Heart left ventricle (tissue), 16 donors: Measurements from ENCODE around the gene SETD3. TPM values are rescaled to one million over a fixed set of nuclear protein-coding genes. Genes with fewer than 3 reads are reported as not detected.

Experiments
- ATAC-seq, 4 donors: fragments of 200-7000 bp; cut with Tn5 transposase; one replicate each; pipeline ENCODE4 v1.9.1; 2020 to 2022; ENCODE audit warnings: moderate library complexity in 4 of 4, mild to moderate bottlenecking in 3 of 4, moderate number of reproducible peaks in 1 of 4
- DNase-seq, 5 donors: peaks; one replicate each; pipeline ENCODE4 v3.0.0-alpha.2; 2020
- H3K27ac ChIP-seq, 12 donors: fragments of 200-600 bp; sonication (generic) in 4 of 12; one replicate each; pipeline versions ENCODE4 v1.5.0 to v1.8.0; 2016 to 2022; ENCODE audit warnings: mild to moderate bottlenecking in 2 of 12
- H3K27me3 ChIP-seq, 9 donors: fragments of 200-600 bp; sonication (generic) in 2 of 9; one replicate each; pipeline versions ENCODE4 v1.5.1 to v1.8.0; 2016 to 2022; ENCODE audit warnings: mild to moderate bottlenecking in 3 of 9
- H3K36me3 ChIP-seq, 9 donors: fragments of 200-600 bp; sonication (generic) in 2 of 9; one replicate each; pipeline versions ENCODE4 v1.5.0 to v1.8.0; 2018 to 2022; ENCODE audit warnings: mild to moderate bottlenecking in 2 of 9
- H3K4me1 ChIP-seq, 12 donors: fragments of 200-600 bp; sonication (generic) in 4 of 12; one replicate each; pipeline versions ENCODE4 v1.5.0 to v1.8.0; 2016 to 2022; ENCODE audit warnings: mild to moderate bottlenecking in 3 of 12
- H3K4me3 ChIP-seq, 12 donors: fragments of 200-600 bp; sonication (generic) in 4 of 12; one replicate each; pipeline versions ENCODE4 v1.5.0 to v1.8.0; 2017 to 2022; ENCODE audit warnings: mild to moderate bottlenecking in 9 of 12, moderate library complexity in 4 of 12
- H3K9me3 ChIP-seq, 12 donors: fragments of 200-600 bp; sonication (generic) in 4 of 12; one replicate each; pipeline versions ENCODE4 v1.5.0 to v1.8.0; 2016 to 2022; ENCODE audit warnings: mild to moderate bottlenecking in 1 of 12
- POLR2A ChIP-seq, 2 donors: fragments of 450-650 bp; IDR thresholded peaks; one replicate each; pipeline ENCODE4 v1.6.1; 2017; ENCODE audit warnings: antibody characterized with exemption in 2 of 2, mild to moderate bottlenecking in 2 of 2, moderate library complexity in 2 of 2
- WGBS, 4 donors: extraction: QIAGEN DNeasy Blood & Tissue Kit in 2 of 4; methylation state at CpG; one replicate each; pipeline versions ENCODE4 v1.1.5 to v1.1.7; 2013 to 2018; 5-methylcytosine and 5-hydroxymethylcytosine counted together
- intact Hi-C, 10 donors: fragments of 100-400 bp; cut with DNase I; formaldehyde crosslinking; loops; one replicate each; pipeline versions ENCODE4 v1.11.1 to v1.14.2; 2022
- polyA plus RNA-seq, 2 donors: library from polyadenylated mRNA; stranded (reverse); fragments of 200-250 nt; gene quantifications; one replicate each; pipeline ENCODE4 v1.2.3, GENCODE V29; 2013
- total RNA-seq, 9 donors: library from RNA; depleted of rRNA in 2 of 9; stranded (reverse); fragments of >200 nt in 2 of 9; fragmentation: NEBNext Ultra II Directional in 3 of 9; extraction: Animal tissue kit (Norgen Biotek cat#: 25700) in 3 of 9; gene quantifications; one replicate each; pipeline versions ENCODE4 v1.1.0 to v1.2.4, GENCODE V29; 2016 to 2023
- TF ChIP-seq, protein P1 (sequence below), 12 donors: fragments of 200-600 bp; sonication (generic) in 4 of 12; IDR thresholded peaks; one replicate each; pipeline versions ENCODE4 v1.5.0 to v1.8.0; 2018 to 2022; ENCODE audit warnings: antibody characterized with exemption in 12 of 12, mild to moderate bottlenecking in 5 of 12
- donor health status: ischemic (EF 13 %, LVEDD 7.1; RV severe dilation, severe dysfunction).
- donor health status: healthy with polysubstance abuse.
- donor health status: DM: no; HTN: yes; CAD: no.
- donor health status: DM: no; HTN: no; CAD: no.
- donor health status: ischemic (EF 25% LVEDD 6.9; RV normal size, moderate dysfunction).
- donor health status: ischemic (EF 25% LVEDD 5.7; RV mildly dilated, moderate dysfunction).
- donor health status: healthy.
- donor health status: DM: yes; HTN: yes; CAD: no.
- donor health status: ischemic (EF 35%, LVEDD 5.7; RV mildly dilated, moderate dysfunction).
- donor health status: nonischemic (EF 11% LVEDD 7.7; RV severe dilation, severe dysfunction).
- donor health status: DM: yes; HTN: yes; CAD: no.
- donor health status: PGD.
- donor health status: ischemic (EF 29% LVEDD 5.4; RV normal size, mild dysfunction).
- donor health status: nonischemic (EF 23%, LVEDD 6.1; RV moderate dilation, normal function).

Gene SETD3
- total and polyA plus RNA-seq, 11 donors = 49.7 to 130 (median 92.6) TPM

DNA sequence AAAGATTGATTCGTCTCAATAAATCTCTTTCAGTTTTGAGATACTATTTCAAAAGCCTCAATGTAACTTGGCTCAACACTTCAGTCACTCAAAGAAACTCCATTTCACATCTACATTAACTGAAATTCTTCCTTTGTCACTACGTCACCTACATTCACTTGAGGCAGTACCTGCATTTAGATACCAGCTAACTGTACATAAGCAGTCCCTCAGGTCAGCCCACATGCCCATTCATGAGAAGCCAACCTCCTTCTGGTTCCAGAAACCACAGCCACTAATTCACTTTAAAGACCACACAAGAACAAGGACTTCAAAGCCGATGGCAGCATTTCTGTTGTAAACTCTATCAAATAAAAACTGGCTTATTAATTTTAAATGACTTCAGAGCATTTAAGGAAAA is 43.0 kb downstream of the SETD3 start:
- Histone ChIP-seq H3K9me3 (no peaks in the 10 kb centered on the region), H3K4me1 (peaks cover 0 to 17% (median 0%) of the 10 kb centered on the region in 12 donors), H3K27ac (no peak overlapping the region), H3K36me3 (peaks cover 0 to 90% (median 65%) of the 10 kb centered on the region in 9 donors), H3K27me3 (no peaks in the 10 kb centered on the region), H3K4me3 (no peak overlapping the region)
- TF ChIP-seq POLR2A (IDR thresholded peaks at IDR 0.05) = no peak
- TF ChIP-seq, protein P1, sequence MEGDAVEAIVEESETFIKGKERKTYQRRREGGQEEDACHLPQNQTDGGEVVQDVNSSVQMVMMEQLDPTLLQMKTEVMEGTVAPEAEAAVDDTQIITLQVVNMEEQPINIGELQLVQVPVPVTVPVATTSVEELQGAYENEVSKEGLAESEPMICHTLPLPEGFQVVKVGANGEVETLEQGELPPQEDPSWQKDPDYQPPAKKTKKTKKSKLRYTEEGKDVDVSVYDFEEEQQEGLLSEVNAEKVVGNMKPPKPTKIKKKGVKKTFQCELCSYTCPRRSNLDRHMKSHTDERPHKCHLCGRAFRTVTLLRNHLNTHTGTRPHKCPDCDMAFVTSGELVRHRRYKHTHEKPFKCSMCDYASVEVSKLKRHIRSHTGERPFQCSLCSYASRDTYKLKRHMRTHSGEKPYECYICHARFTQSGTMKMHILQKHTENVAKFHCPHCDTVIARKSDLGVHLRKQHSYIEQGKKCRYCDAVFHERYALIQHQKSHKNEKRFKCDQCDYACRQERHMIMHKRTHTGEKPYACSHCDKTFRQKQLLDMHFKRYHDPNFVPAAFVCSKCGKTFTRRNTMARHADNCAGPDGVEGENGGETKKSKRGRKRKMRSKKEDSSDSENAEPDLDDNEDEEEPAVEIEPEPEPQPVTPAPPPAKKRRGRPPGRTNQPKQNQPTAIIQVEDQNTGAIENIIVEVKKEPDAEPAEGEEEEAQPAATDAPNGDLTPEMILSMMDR (IDR thresholded peaks at IDR 0.05) = no peak
- DNase-seq (no peak), ATAC-seq (no peak)
- 64 to 95% (median 75%) methylated on average over 3 of the region's 3 CpGs for WGBS, 4 donors
- intact Hi-C loops = no loop called here

DNA sequence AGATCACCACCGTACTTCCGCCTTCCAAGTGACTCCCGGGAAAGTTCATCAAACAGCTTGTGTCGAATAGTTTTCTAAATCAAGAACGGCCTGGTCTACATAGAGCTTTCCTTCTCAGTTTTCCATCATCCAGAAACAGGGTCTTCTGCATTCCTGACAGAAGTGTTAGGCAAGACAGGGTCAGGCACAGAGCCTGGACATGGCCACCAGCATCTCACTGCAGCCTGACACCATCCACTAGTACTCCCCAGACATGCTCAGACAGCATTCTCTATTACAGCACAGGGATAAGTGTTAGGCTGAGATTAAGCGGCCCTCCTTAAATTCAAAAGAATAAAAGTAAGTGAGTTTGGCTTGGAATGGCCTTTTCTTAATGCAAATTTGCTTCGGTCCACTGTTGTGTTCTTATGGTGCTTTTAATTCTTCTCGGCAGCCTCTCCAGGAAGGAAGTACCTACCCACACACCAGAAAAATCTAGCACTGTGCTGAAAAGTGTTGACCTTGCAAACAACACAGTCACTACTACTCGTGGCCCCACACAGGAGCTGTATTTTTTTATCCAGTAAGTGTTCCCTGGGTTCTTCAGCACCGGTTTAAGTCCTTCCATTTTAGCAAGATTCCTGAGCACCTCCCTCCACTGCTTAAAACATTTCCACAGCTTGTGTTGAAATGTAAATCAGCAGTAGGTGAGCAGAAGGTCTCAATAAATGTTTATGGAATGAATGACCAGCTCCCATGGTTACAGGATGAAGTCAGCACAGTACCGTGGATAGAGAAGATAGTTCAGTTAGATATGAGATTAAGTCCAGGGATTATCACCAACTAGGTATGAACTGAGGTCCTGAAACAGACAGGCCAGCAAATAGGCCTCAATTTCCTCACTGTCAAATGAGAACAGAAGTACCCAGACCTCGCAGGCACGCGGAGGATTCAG is 44.1 kb downstream of the SETD3 start:
- TF ChIP-seq, protein P1 (IDR thresholded peaks at IDR 0.05) = no peak
- no peak for TF ChIP-seq POLR2A (IDR thresholded peaks at IDR 0.05)
- Histone ChIP-seq H3K4me3 (no peak overlapping the region), H3K27ac (peak overlapping the region in 1 of 12 donors; percentile 63), H3K9me3 (no peaks in the 10 kb centered on the region), H3K27me3 (no peaks in the 10 kb centered on the region), H3K4me1 (peaks cover 0 to 17% (median 4%) of the 10 kb centered on the region in 12 donors), H3K36me3 (peaks cover 0 to 85% (median 60%) of the 10 kb centered on the region in 9 donors)
- WGBS, 4 donors = 72 to 76% (median 75%) methylated on average over 14 of the region's 14 CpGs
- DNase-seq (no peak), ATAC-seq (peak in 2 of 4 donors; percentile 46 to 61)
- intact Hi-C loops = no loop called here

DNA sequence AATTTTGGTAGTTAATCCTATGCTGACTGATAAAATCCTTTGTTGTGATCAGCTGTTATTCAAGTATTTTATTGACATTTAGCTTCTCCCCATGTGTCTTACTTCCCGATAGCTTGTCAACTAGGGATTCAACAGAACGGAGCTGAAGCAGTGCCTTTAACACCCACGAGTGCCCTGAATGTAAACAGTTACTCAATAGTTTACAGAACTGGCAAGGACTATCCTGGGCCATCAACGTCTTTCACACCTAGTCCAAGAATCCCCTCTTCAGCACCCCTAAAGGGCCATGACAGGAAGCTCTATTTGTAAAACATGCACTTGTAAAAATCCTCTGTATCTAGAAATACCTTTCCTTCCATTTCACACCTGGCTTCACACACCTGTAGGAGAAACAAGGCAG is 45.3 kb downstream of the SETD3 start:
- intact Hi-C loops = no loop called here
- ATAC-seq = no peak
- 81 to 87% (median 84%) methylated on average over 4 of the region's 4 CpGs for WGBS, 4 donors
- Histone ChIP-seq H3K9me3 (no peaks in the 10 kb centered on the region), H3K27ac (no peak overlapping the region), H3K27me3 (no peaks in the 10 kb centered on the region), H3K36me3 (peaks cover 0 to 74% (median 62%) of the 10 kb centered on the region in 9 donors), H3K4me3 (no peak overlapping the region), H3K4me1 (peaks cover 0 to 26% (median 13%) of the 10 kb centered on the region in 12 donors)
- TF ChIP-seq, protein P1 (IDR thresholded peaks at IDR 0.05) = no peak
- no peak for DNase-seq

DNA sequence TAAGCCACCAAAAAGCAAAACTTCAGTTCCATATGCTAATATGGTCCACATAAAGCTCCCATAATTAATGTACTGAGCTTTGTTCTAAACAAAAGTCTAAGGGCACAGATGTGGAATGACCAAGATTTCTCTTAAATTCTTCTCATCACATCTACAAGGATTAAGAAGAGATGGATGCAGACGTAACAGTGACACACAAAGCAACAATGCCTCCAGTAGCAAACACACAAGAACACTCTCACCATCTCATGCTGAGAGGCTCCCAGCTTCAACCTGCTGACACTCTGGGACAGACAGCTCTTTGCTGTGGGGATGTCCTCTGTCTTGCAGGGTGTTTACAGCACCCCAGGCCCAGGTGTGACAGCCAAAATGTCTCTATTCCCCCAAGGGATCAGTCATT is 48.2 kb downstream of the SETD3 start:
- ATAC-seq (no peak), DNase-seq (no peak)
- no peak for TF ChIP-seq POLR2A (IDR thresholded peaks at IDR 0.05)
- TF ChIP-seq, protein P1 (IDR thresholded peaks at IDR 0.05) = no peak
- Histone ChIP-seq H3K36me3 (peaks cover 0 to 73% (median 53%) of the 10 kb centered on the region in 9 donors), H3K9me3 (peaks cover 0 to 11% (median 0%) of the 10 kb centered on the region in 12 donors), H3K4me1 (peaks cover 0 to 28% (median 15%) of the 10 kb centered on the region in 12 donors), H3K4me3 (no peak overlapping the region), H3K27ac (no peak overlapping the region), H3K27me3 (no peaks in the 10 kb centered on the region)
- 74 to 100% (median 86%) methylated on average over 1 of the region's 1 CpG for WGBS, 4 donors
- intact Hi-C loops = no loop called here
